NCI-H2029 (cell line): ENCODE measurements around the gene PRKCA.
"Not testable (repeated sequence)": the region's sequence is repeated elsewhere in the genome, so short reads cannot be mapped to it uniquely, and the experiment has no call there.

Source experiments
- DNase-seq: peaks from one replicate; lab custom pipeline; 2025; lab: John Stamatoyannopoulos, UW

The PRKCA gene

DNA sequence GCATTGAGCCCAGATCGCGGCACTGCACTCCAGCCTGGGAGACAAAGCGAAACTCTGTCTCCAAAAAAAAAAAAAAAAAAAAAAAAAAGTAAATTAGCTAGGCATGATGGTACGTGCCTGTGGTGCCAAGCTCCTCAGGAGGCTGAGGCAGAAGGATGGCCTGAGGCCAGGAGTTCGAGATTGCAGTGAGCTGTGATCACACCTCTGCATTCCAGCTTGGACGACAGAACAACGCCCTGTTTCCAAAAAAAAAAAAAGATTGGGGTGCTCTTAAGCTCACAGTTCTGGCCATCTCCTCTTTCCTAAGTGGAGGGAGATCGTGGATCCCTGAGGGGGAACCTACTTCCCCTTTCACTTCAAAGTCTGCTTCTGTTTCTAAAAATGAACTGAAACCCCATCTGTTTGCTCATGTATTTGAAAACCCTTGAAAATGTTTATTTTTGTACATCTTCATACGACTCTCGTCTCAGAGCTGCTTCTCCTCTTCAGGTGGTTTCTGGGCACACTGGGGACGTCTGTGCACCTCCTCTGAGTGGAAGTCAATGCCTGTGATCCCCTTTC, 138.8 kb downstream of the PRKCA start:
- no peak for DNase-seq

DNA sequence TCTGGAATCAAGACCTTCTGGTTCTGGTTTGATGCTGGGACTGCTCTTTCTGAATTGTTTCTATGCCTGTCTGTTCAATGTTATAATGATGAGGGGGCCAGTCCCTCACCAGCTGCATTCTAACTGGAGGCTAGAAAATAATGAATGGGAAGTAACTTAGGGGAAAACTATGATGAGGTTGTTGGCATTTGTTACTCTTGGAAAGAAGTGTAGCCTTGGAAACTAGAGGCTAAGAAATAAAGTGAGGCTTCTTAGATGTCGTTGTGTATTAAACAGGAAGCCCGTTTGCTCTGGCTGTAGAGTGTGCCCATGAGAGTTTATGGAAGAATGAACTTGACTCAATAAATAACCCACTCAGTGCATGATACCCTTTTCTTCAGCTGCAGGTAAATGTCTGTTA, 140.8 kb downstream of the PRKCA start:
- no peak for DNase-seq

DNA sequence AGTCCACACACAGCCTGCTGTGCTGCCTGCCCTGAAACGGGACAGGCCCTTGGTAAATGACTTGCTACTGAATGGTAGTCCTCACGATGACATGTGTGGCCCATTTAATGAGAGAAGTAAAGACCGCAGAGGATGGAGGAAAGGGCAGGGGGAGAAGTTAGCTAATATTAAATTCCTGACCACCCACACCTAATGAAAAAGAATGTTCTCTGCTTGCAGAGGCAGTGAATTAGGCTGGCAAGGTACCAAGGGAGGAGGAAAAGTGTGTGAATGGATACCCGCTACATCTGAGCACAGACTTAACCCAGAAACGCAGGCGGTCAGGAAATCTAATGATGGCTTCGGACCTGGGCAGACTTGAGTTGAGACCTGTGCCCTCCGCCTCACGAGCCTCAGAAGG, 141.2 kb downstream of the PRKCA start:
- DNase-seq, result no peak

GRCh38 chr17:66444031-66444430, 141.6 kb downstream of the PRKCA start:
- DNase-seq, result peak; percentile 17

DNA sequence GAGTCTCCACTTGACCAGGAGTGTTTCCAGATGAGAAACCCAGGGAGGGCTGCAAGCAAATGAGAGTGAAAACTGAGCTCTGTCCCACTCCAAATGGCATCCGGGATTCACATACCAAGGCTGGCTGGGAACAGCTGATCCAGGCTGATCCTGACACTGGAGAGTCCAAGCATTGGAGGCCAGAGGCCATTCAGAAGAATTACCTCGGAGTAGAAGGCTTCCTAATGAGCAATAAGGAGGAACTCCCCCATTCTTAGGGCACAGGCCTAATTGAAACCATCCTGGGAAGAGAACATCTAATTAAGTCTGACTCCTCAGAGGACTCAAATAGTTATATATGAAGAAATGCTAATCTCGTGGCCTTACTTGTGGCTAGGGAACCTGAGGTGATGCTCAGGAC, 142.8 kb downstream of the PRKCA start:
- DNase-seq, result no peak

DNA sequence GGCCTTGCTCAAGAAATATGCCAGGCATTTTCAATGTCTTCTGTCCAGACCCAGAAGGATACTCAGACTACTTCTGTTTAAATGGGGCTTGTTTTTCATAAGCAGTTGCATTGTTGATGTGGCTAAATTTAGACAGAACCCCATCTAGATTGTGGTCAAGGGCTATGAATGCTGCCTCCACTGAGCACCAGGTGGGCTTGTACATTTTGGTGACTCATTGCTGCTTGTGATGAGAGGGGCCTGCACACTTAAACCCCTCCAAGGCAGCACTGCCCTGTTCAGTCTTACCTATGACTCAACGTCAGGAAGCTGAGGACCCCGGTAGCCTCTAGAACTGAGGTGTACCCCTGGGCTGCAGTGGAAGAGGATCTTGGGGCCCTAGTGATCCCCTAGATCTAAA, 144.0 kb downstream of the PRKCA start:
- DNase-seq, result no peak

- DNase-seq, result no peak
Measured at GRCh38 chr17:66447159-66447558, 144.7 kb downstream of the PRKCA start.

- no peak for DNase-seq
Measured at GRCh38 chr17:66448026-66448639, 145.7 kb downstream of the PRKCA start.

DNA sequence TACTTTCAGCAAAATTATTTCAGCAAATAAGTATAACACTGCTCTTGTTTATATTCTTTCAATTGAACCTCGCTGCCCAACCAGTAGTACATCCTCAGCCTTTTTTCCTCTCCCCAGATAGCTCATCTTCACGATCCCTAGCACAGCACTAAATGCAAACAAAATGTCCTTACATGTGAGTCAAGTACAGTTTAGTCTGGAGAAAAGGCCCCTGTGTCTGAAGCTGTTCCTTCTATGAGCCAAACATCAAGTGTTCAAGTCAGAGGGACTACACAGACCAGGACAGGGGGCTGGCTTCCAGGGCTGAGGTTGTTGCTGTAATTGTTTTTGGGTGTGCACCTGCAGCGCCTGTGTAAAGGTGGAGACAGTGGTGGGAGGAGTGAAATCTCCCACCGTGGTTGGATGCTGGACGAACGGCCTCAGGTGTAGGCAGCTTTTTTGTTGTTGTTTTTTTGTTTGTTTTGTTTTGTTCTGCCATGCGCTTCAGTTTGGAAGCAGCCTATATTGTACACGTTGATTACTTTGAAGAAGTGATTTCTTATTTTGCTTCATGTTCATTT, 147.1 kb downstream of the PRKCA start:
- no peak for DNase-seq

DNA sequence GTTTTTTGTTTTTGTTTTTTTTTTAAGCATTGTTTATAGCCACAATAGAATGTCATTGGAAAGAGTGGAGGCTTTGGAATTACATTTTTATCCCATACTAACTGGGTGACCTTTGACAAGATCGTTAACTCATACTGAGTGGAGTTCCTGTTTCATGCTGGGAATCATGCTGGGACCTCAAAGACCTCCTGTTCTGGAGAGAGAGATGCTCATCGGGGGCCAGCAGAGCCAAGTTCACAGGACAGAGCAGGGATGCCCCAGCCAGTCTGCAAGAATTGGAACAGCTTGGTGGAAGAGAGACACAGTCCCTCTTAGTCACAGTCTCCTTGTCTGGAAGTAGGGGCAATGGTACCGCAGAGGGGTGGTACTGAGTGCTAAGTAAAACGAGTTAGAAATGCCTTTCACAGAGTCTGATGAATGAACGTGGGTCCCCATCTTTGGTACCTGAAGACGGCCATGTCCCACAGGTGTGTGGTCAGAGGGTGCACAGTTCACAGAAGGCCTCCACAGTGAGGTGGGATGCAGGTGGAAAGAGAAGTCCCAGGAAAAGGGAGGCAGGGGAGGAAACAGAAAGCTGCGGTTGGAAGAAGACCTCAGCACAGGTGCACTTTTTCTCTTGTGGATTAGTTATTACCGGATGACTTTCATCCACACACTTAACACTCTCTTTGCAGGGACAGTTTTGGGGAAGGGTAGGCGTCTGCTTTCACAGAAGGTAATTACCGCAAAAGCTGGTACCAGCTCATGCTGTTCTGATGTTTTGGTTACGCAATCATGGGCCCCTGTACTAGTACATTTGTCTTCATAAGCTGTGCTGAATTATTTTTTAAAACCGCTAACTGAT, 147.8 kb downstream of the PRKCA start:
- DNase-seq, result no peak

- no peak for DNase-seq
Measured at GRCh38 chr17:66450852-66451158, 148.4 kb downstream of the PRKCA start.

DNA sequence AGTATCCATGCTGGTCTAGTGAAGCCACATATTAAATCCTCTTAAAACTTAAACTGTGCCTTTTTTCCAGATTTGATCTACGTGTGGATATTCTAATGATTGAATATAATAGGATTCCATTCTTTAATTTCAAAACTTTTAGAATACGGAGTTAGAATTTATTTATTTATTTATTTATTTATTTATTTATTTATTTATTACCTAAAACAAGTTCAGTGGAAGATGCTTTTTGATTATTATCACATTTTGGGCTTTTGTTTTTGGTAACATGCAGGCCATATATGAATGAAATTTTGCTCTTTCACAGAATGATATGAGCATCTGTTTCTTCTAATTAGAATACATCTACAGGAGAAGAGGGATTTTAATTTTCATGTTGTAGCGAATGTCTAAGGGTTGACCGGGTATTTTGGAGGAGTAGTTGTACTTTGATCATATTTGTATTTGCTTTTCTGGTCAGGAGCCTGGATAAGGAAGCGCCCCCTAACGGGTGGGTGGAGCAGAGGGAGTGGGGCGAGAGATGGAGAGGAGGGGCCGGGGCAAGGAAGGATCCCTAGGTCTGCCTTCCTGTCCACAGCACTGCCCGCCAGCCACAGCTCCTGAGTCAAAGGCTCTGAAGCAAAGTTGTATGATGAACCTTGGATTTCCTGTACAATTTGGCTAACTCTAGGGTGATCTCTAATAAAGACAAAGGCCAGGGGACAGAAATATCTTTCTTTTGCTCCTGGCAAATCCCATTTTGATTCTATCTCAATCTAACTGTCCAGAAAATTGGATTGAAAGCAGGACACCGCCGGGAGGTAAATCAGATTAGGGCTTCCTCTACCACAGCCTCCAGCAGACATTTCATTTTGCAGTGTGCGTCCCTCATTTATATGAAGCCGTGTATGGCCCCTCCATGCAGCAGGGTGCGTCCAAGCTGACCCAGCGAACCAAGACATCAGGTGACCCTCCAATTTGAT, 149.1 kb downstream of the PRKCA start:
- DNase-seq, result no peak

DNA sequence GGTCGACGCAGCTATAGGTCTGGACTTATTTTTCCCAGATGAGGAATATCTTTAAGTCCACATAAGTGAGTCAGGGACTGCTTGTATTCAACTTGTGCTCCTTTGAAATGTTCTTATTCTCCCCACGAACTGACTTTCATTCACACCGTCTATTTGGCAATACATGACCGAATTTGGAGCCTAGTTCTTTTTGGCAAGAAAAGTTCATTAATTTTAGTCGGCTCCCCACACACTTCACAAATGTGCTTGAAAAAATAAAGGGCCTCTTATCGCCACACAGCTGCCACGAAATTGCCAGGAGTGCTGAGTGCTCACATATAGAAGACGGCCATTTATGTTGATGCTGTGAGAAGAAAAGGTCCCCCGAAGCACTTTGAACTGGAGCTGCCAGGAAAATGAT, 152.6 kb downstream of the PRKCA start:
- no peak for DNase-seq

GRCh38 chr17:66457499-66457898, 155.1 kb downstream of the PRKCA start:
- DNase-seq, result not testable (repeated sequence)

GRCh38 chr17:66458782-66459181, 156.4 kb downstream of the PRKCA start:
- DNase-seq, result no peak

- DNase-seq, result no peak
Measured at GRCh38 chr17:66459811-66460270, 157.4 kb downstream of the PRKCA start.

- DNase-seq, result no peak
Measured at GRCh38 chr17:66460558-66460957, 158.1 kb downstream of the PRKCA start.

DNA sequence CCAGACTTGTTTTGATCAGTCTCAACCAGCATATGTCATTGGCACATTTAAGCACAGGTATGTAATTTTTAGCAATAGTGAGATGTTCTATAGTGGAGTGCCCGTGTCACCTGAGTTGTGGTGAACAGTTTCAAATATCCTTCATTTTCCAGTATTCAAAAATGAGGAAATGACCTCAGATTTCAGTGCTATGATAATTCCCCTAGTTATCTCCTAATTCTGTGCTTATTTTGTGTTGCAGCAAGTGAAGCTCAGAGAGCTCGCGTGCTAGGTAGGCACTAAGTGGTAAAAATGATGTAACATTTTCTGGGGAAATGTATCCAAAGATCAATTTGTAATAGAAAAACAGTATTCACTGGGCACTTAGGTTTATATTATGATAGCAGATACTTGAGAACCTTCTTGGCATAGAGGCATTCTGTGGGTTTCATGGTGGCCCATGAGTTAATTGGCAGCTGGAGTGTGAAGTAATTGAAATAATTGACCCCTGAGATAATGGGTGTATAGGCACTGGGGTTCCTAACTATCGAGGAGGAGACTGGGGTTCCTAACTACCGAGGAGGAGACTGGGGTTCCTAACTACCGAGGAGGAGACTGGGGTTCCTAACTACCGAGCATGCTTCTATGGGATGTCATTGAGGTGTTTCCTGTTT, 159.1 kb downstream of the PRKCA start:
- no peak for DNase-seq

GRCh38 chr17:66462010-66462409, 159.6 kb downstream of the PRKCA start:
- no peak for DNase-seq

- no peak for DNase-seq
Measured at GRCh38 chr17:66464921-66465320, 162.5 kb downstream of the PRKCA start.

DNA sequence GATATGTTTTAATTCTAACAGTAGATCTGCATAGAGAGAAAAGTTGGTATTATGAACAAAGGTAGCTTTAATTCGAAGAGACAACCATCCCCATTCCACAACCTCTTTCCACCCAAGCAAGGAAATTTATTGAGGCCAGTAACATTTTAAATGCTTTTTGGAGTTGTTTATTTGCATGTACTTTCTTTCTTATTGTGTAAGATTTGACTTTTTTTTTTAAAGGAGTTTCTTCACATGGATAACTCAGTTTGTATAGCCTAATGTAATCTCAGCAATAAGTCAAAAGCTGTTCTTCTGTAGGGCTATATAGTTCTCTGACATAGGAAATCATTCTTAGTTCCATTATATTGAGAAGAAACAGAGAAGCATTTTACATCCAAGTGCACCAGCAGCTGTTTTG, 163.3 kb downstream of the PRKCA start:
- no peak for DNase-seq
